Aortic smooth muscle cell (primary cell): Measurements from ENCODE around the gene SCN2A. TPM values are rescaled to one million over a fixed set of nuclear protein-coding genes. Genes with fewer than 3 reads are reported as not detected.

Experiments
- total RNA-seq: library from RNA; depleted of rRNA; stranded (reverse); fragments of >200 nt; gene quantifications from 2 replicates; pipeline ENCODE4 v1.2.3, GENCODE V29; 2014

The SCN2A gene
- 1.4 and 2.4 TPM in 2 replicates for total RNA-seq

GRCh38 chr2:165239230-165239629 is at the start of gene SCN2A:
Gene SCN2A, plus strand, starts transcription at chr2:165239414. Its CDS starts 56,410 bp downstream, at chr2:165295824.

DNA sequence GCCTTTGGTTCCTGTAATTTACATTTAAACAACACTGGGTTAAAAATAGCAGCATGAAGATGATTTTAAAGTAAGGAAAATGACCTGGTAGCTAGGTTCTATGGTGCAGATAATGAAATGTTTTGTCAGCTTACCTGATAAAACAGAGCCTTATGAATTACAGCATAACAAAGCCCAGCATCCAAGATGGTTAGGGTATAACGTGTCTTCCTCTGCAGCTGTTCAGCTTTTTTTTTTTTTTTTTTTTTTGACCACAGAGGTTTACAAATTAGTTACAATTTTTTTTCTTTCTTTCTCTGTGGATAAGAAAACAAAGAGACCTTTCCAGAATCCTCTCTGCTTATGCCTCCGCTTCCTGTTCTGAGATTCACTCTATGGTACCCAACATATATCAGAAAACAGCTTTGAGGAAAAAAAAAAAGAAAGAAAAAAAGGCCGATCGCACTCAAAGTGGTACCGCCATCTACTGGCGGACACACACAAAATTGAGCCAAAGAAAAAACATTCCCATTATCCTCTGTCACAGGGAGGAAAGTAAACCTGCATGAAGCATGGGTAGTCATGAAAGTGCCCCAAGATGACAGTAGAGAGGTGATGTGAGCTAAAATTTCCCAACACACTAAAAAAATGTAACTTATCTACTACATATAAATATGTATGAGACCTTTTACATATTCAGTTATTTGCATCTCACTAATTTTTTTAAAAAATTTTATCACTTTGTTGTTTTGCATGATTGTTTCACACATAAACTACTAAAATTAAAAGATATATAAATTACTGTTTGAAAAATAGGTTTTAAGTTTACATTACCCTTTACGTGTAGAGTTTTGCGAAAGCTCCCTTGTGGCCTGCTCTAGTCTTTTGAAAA is 35.3 kb upstream of the SCN2A start, which contains the start of gene SCN3A:
TSS of gene SCN3A (minus strand) at position 362 of the 871 bp plus-strand sequence. CDS start 27,656 bp downstream, outside the sequence.

Other genes with a start within 250 kb of the SCN2A start
- gene SCN3A, start 35.4 kb upstream of the SCN2A start, total RNA-seq, result 0.13 and 0.62 TPM in 2 replicates
- gene CSRNP3, start 230.3 kb downstream of the SCN2A start, total RNA-seq, result 0.92 and 3.1 TPM in 2 replicates